ENCODE results near the gene SMYD3. TPM values are rescaled to one million over a fixed set of nuclear protein-coding genes. Genes with fewer than 3 reads are reported as not detected.

The SMYD3 gene
- total and polyA plus RNA-seq, 2 donors (not counting 3 experiments of a cell fraction or from before 2014, with no cell fraction given) = 16.0 to 32.1 TPM

DNA sequence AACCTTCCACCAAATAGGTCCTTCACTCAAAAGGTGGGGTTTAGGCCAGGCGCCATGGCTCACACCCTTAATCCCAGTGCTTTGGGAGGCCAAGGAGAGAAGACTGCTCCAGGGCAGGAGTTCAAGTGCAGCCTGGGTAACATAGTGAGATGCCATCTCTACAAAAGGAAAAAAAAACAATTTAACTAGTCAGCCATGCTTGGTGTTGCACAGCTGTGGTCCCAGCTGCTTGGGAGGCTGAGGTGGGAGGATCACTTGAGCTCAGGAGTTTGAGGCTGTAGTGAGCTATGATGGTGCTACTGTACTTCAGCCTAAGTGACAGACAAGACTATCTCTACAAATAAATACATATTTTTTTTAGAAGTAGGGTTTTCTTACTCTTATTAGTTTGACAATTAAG lies 734.8 kb downstream of the SMYD3 start:
- H3K9me1 ChIP-seq (replicated peaks; ENCODE audit: control insufficient read depth, extremely low read depth, insufficient read depth, low read length) = no peaks in the 10 kb centered on the region
- H2AFZ ChIP-seq (ENCODE audit: low read depth, low read length) = no peak overlapping the region
- H3K27ac ChIP-seq (ENCODE audit: insufficient read depth, low read depth, low read length) = no peak overlapping the region
- H3K4me1 ChIP-seq (ENCODE audit: control insufficient read depth, extremely low read depth, insufficient read depth, low read length) = no peaks in the 10 kb centered on the region
- H3K4me3 ChIP-seq (replicated peaks in 1 of 3; ENCODE audit: insufficient read depth in 1 of 3, low read depth in 1 of 3, low read length in 3 of 3) = no peak overlapping the region
- no peaks in the 10 kb centered on the region for H3K36me3 ChIP-seq (ENCODE audit: control insufficient read depth in 2 of 2, extremely low read depth in 1 of 2, insufficient read depth in 2 of 2, low read length in 2 of 2)
- H4K20me1 ChIP-seq (replicated peaks; ENCODE audit: control insufficient read depth, extremely low read depth, insufficient read depth, low read length) = no peaks in the 10 kb centered on the region
- H3K9ac ChIP-seq (replicated peaks; ENCODE audit: extremely low read depth, insufficient read depth, low read length) = no peak overlapping the region
- H3K9me3 ChIP-seq (replicated peaks; ENCODE audit: control insufficient read depth, insufficient read depth, low read length) = no peaks in the 10 kb centered on the region
- POLR2A ChIA-PET = no interaction called here
- BruUV-seq (replicated peaks) = no TSS peak
- intact Hi-C loops (cut with micrococcal nuclease) (no loop called here), dilution Hi-C loops (cut with MboI; ENCODE audit: extremely low pct_ligation_motif_present, low sequenced_read_pairs) (no loop called here)
- TF ChIP-seq, protein P1, sequence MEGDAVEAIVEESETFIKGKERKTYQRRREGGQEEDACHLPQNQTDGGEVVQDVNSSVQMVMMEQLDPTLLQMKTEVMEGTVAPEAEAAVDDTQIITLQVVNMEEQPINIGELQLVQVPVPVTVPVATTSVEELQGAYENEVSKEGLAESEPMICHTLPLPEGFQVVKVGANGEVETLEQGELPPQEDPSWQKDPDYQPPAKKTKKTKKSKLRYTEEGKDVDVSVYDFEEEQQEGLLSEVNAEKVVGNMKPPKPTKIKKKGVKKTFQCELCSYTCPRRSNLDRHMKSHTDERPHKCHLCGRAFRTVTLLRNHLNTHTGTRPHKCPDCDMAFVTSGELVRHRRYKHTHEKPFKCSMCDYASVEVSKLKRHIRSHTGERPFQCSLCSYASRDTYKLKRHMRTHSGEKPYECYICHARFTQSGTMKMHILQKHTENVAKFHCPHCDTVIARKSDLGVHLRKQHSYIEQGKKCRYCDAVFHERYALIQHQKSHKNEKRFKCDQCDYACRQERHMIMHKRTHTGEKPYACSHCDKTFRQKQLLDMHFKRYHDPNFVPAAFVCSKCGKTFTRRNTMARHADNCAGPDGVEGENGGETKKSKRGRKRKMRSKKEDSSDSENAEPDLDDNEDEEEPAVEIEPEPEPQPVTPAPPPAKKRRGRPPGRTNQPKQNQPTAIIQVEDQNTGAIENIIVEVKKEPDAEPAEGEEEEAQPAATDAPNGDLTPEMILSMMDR (IDR thresholded peaks at IDR 0.05; ENCODE audit: extremely low read depth in 1 of 2, insufficient read depth in 1 of 2, low read depth in 1 of 2, low read length in 2 of 2) = no peak
- TF ChIP-seq POLR2A (IDR thresholded peaks at IDR 0.05; ENCODE audit: low read depth, low read length) (no peak), POLR2AphosphoS5 (IDR thresholded peaks at IDR 0.05; ENCODE audit: insufficient read depth, low read depth, low read length) (no peak), GATA2 (IDR thresholded peaks at IDR 0.05; ENCODE audit: insufficient read depth, insufficient read length, low read depth, low read length) (no peak), JUN (IDR thresholded peaks at IDR 0.05; ENCODE audit: borderline replicate concordance, insufficient read depth, insufficient read length, low read depth) (no peak), FOS (IDR thresholded peaks at IDR 0.05; ENCODE audit: borderline replicate concordance, insufficient read depth, low read length) (no peak), EZH2 (IDR thresholded peaks at IDR 0.05; ENCODE audit: borderline replicate concordance, low read depth, low read length, severe bottlenecking) (no peak), MYC (IDR thresholded peaks at IDR 0.05; ENCODE audit: low read depth, low read length) (no peak)
- TF ChIP-seq, protein P2, sequence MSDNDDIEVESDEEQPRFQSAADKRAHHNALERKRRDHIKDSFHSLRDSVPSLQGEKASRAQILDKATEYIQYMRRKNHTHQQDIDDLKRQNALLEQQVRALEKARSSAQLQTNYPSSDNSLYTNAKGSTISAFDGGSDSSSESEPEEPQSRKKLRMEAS (IDR thresholded peaks at IDR 0.05; ENCODE audit: insufficient read depth, insufficient read length) = no peak
- CTCF ChIA-PET = no interaction called here
- no peak for FAIRE-seq
- no peak overlapping the region for H3K4me2 ChIP-seq (ENCODE audit: insufficient read depth, low read length)
- no peaks in the 10 kb centered on the region for H3K79me2 ChIP-seq (ENCODE audit: control insufficient read depth, insufficient read depth, low read length)
- no peaks in the 10 kb centered on the region for H3K27me3 ChIP-seq (ENCODE audit: control insufficient read depth in 2 of 2, insufficient read depth in 2 of 2, low read length in 2 of 2)
- DNase-seq (ENCODE audit: low read depth, low spot score) = no peak
